ENCODE measurements around the gene MSANTD3.
"Not testable (repeated sequence)": the region's sequence is repeated elsewhere in the genome, so short reads cannot be mapped to it uniquely, and the experiment has no call there.

The MSANTD3 gene

DNA sequence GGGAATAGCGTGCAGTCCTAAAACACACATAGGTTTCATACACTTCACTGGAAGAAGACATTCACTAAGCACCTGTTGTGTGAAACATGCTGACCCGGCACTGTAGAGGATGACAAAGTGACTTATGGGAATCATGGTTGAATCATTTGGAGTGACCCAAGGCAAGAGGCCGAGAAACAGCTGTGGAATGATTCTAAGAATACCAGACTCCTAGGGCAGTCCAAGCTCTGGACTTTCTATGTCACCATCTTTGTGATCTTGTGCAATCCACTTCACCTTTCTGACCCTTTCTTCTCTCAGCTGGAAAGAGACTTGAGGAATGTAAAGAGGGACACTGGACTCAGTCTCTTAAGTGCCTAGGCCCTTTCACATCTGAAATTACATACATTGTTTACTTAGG lies 13.1 kb downstream of the MSANTD3 start:
- in situ Hi-C loops (cut with HindIII; ENCODE audit: low sequenced_read_pairs): no loop called here

GRCh38 chr9:100440487-100440886 lies 13.5 kb downstream of the MSANTD3 start:
- in situ Hi-C loops (cut with HindIII; ENCODE audit: low sequenced_read_pairs); H3K4me3 ChIP-seq (ENCODE audit: low read depth, low read length); DNase-seq (ENCODE audit: low read depth, low spot score): not testable (repeated sequence)

More for the DNA sequence above, 13.1 kb downstream of the MSANTD3 start:
- TF ChIP-seq CTCF (IDR thresholded peaks at IDR 0.05; ENCODE audit: low read depth, low read length): no peak
- no peak overlapping the region for H3K4me3 ChIP-seq (ENCODE audit: low read depth, low read length)
- DNase-seq (ENCODE audit: low read depth, low spot score): peak; percentile 12

- in situ Hi-C loops (cut with HindIII; ENCODE audit: low sequenced_read_pairs): no loop called here
- no peak for DNase-seq (ENCODE audit: low read depth, low spot score)
- no peak for TF ChIP-seq CTCF (IDR thresholded peaks at IDR 0.05; ENCODE audit: low read depth, low read length)
- no peak overlapping the region for H3K4me3 ChIP-seq (ENCODE audit: low read depth, low read length)
Measured at GRCh38 chr9:100441911-100442361, 15.0 kb downstream of the MSANTD3 start.

DNA sequence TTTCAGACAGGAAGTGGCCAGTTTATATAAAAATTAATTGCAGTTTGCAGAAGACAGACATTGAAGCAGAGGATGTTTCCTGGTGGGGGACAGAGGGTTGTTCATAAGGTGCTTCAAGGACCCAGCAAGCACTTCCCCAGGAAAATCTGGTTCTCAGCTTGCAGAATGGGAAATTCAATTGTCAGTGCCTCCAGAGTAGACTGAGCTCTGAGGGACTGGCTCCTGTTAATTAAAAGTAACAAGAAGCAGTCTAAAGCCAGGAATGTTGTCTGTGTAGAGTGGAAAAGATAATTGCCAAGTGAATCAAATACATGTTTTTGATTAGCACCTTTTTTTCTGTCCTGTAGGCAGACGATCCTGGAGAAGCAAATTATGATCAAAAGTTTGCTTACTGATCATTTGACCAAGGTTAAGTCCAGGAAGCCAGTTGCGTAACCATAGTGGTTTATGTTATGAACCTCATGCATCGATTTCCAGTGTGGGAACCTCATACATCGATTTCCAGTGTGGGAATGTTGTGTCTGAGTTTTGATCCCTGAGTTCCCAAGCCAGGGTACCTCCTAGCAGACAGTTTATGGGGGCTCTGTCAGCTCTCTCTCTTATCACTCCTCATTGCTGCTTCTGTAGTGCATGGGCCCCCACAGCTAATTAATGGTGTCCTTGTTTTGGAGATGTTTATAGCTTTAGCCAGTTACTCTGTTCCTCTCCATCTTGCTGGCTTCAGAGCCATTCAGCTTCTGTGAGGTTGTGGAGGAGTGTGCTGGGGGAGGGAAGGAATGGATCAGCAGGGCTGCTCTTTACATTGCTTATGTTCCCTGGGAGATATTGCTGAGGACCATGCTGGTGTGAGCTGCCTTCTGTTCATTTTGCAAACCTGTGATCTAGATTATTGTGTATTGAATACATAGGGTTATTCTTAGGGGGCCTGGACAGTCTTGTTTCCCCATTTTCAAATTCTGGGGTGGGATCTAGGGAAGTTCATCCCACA lies 17.1 kb downstream of the MSANTD3 start:
- no peak overlapping the region for H3K4me3 ChIP-seq (ENCODE audit: low read depth, low read length)
- in situ Hi-C loops (cut with HindIII; ENCODE audit: low sequenced_read_pairs): no loop called here
- no peak for TF ChIP-seq CTCF (IDR thresholded peaks at IDR 0.05; ENCODE audit: low read depth, low read length)
- DNase-seq (ENCODE audit: low read depth, low spot score): peak; percentile 17

DNA sequence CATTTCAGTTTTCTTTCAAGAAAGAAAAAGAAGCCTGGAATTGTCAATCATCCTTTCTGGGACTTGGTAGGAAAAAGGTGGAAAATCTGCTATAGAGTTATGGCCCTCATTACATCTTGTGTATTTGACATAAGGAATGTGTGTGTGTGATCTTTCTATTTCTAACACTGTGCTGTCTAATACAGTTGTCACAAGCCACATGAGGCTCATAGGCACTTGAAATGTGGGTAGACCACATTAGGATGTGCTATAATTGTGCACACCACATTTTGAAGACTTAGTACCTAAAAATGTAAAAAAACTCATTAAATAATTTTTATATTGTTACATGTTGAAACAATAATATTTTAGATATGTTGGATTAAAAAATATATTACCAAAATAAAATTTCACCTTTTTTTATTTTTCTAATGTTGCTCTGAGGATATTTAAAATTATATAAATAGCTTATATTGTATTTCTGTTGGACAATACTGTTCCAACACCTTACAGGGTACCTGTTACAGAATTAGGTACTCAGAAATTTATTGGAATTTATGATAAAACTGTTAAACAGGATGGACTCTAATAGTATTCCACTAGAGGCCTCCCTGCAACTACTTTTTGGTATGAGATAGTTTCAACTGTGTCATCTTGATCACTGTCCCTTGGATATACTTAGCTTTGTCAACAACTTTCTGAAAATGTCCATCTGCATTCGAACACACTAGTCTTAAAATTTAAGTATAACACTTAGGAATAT lies 18.4 kb downstream of the MSANTD3 start:
- in situ Hi-C loops (cut with HindIII; ENCODE audit: low sequenced_read_pairs): no loop called here
- DNase-seq (ENCODE audit: low read depth, low spot score): no peak
- TF ChIP-seq CTCF (IDR thresholded peaks at IDR 0.05; ENCODE audit: low read depth, low read length): no peak
- no peak overlapping the region for H3K4me3 ChIP-seq (ENCODE audit: low read depth, low read length)

GRCh38 chr9:100445903-100446549 lies 19.1 kb downstream of the MSANTD3 start:
- no peak overlapping the region for H3K4me3 ChIP-seq (ENCODE audit: low read depth, low read length)
- in situ Hi-C loops (cut with HindIII; ENCODE audit: low sequenced_read_pairs): no loop called here
- no peak for TF ChIP-seq CTCF (IDR thresholded peaks at IDR 0.05; ENCODE audit: low read depth, low read length)
- DNase-seq (ENCODE audit: low read depth, low spot score): no peak

Data from astrocyte of the spinal cord (primary cell).